B cell (primary cell): Measurements from ENCODE around the gene CD180. TPM values are rescaled to one million over a fixed set of nuclear protein-coding genes. Genes with fewer than 3 reads are reported as not detected.
A peak's percentile ranks its signal among the peaks of the same experiment; 100 is the strongest.

Source experiments
- ATAC-seq: fragments of 200-7000 bp; cut with Tn5 transposase; one replicate; pipeline ENCODE4 v1.10.0; 2021; ENCODE audit warnings: low read depth, mild to moderate bottlenecking, moderate number of reproducible peaks, moderate library complexity
- CTCF ChIA-PET: fragments of 350-600 bp; sonication (Branson Sonifier 250); formaldehyde crosslinking; loops from one replicate; lab custom pipeline; 2021; ENCODE audit warnings: antibody characterized with exemption, inconsistent platforms; lab: Charles Lee
- POLR2A ChIA-PET: fragments of 350-600 bp; sonication (Branson Sonifier 250); formaldehyde crosslinking; loops from one replicate; lab custom pipeline; 2021; ENCODE audit warnings: antibody characterized with exemption; lab: Charles Lee
- DNase-seq: peaks from one replicate; pipeline ENCODE4 v3.0.0; 2013
- H2AFZ ChIP-seq: 2 replicates; pipeline ENCODE4 v1.6.1; 2012; ENCODE audit warnings: mild to moderate bottlenecking, low read depth, low read length; ENCODE audit not compliant: insufficient read depth, poor library complexity, severe bottlenecking
- H3K27ac ChIP-seq, 2 donors: 1 replicate in 1 of 2; 2 replicates in 1 of 2; pipeline ENCODE4 v1.5.1; 2012 to 2013; ENCODE audit warnings: low read length in 2 of 2, mild to moderate bottlenecking in 2 of 2, moderate library complexity in 1 of 2
- H3K27me3 ChIP-seq, 4 experiments: fragments of 200-600 bp in 1 of 4; sonication (generic) in 1 of 4; replicated peaks in 1 of 4; 1 replicate in 2 of 4; 2 replicates in 2 of 4; pipeline versions ENCODE4 v1.6.1 to v1.7.0; 2013 to 2016; ENCODE audit warnings: low read length in 3 of 4, mild to moderate bottlenecking in 2 of 4, mixed read lengths in 1 of 4, moderate library complexity in 1 of 4; ENCODE audit not compliant: insufficient read depth in 4 of 4, control insufficient read depth in 3 of 4; ENCODE audit errors: control extremely low read depth in 1 of 4
- H3K36me3 ChIP-seq, 2 experiments: replicated peaks in 1 of 2; 1 replicate in 1 of 2; 2 replicates in 1 of 2; pipeline versions ENCODE4 v1.6.1 to v1.7.1; 2013; ENCODE audit warnings: low read length in 1 of 2; ENCODE audit not compliant: insufficient read depth in 2 of 2, control insufficient read depth in 1 of 2; ENCODE audit errors: control extremely low read depth in 1 of 2, extremely low read depth in 1 of 2
- H3K4me1 ChIP-seq, 2 donors: fragments of 200-600 bp in 1 of 2; sonication (generic) in 1 of 2; 1 replicate in 1 of 2; 2 replicates in 1 of 2; pipeline versions ENCODE4 v1.5.1 to v1.6.1; 2013 to 2017; ENCODE audit warnings: low read length in 2 of 2; ENCODE audit not compliant: control insufficient read depth in 2 of 2, insufficient read depth in 2 of 2
- H3K4me2 ChIP-seq: replicated peaks from 2 replicates; pipeline ENCODE3; 2012; ENCODE audit warnings: mild to moderate bottlenecking, low read depth, low read length; ENCODE audit not compliant: poor library complexity, severe bottlenecking
- H3K4me3 ChIP-seq, 5 experiments: fragments of 200-600 bp in 1 of 5; sonication (generic) in 1 of 5; 1 replicate in 3 of 5; 2 replicates in 2 of 5; pipeline versions ENCODE4 v1.5.1 to v1.7.0; 2011 to 2016; ENCODE audit warnings: low read length in 4 of 5, mild to moderate bottlenecking in 4 of 5, low read depth in 2 of 5, control low read depth in 1 of 5, moderate library complexity in 1 of 5; ENCODE audit not compliant: insufficient read depth in 1 of 5; ENCODE audit errors: control extremely low read depth in 1 of 5, extremely low read depth in 1 of 5
- H3K79me2 ChIP-seq: fragments of 200-600 bp; sonication (generic); one replicate; pipeline ENCODE4 v1.6.0; 2016; ENCODE audit warnings: low read length; ENCODE audit not compliant: control insufficient read depth, insufficient read depth
- H3K9ac ChIP-seq: fragments of 200-600 bp; sonication (generic); 2 replicates; pipeline ENCODE4 v1.6.1; 2017; ENCODE audit warnings: mild to moderate bottlenecking, low read length, moderate library complexity
- H3K9me3 ChIP-seq, 3 donors: one replicate each; pipeline versions ENCODE4 v1.6.1 to v1.7.1; 2013; ENCODE audit warnings: low read length in 2 of 3; ENCODE audit not compliant: control insufficient read depth in 2 of 3, insufficient read depth in 1 of 3; ENCODE audit errors: control extremely low read depth in 1 of 3
- H4K20me1 ChIP-seq: 2 replicates; pipeline ENCODE4 v1.6.0; 2012; ENCODE audit warnings: mild to moderate bottlenecking, low read length; ENCODE audit not compliant: insufficient read depth, control insufficient read depth, poor library complexity, severe bottlenecking
- H3K27ac Mint-ChIP-seq: one replicate; pipeline ENCODE4 v1.8.0; 2021; ENCODE audit warnings: mixed read lengths
- H3K27me3 Mint-ChIP-seq: one replicate; pipeline ENCODE4 v1.8.0; 2021; ENCODE audit warnings: mixed read lengths
- H3K4me1 Mint-ChIP-seq: one replicate; pipeline ENCODE4 v1.8.0; 2021; ENCODE audit warnings: mixed read lengths
- H3K4me3 Mint-ChIP-seq: one replicate; pipeline ENCODE4 v1.8.0; 2021; ENCODE audit warnings: mixed read lengths
- H3K9me3 Mint-ChIP-seq: one replicate; pipeline ENCODE4 v1.8.0; 2022; ENCODE audit warnings: mixed read lengths; ENCODE audit not compliant: insufficient read depth
- CTCF ChIP-seq: fragments of 200-600 bp; IDR thresholded peaks from one replicate; pipeline ENCODE4 v1.8.0; 2022; ENCODE audit warnings: antibody characterized with exemption, mild to moderate bottlenecking
- EZH2 ChIP-seq: IDR thresholded peaks from 2 replicates; pipeline ENCODE4 v1.6.1; 2012; ENCODE audit warnings: borderline replicate concordance, low read depth, mild to moderate bottlenecking, moderate library complexity, low read length; ENCODE audit not compliant: insufficient read depth, poor library complexity, severe bottlenecking
- WGBS: methylation state at CpG from one replicate; pipeline ENCODE4 v1.1.5; 2013; ENCODE audit warnings: missing lambda C conversion rate; ENCODE audit not compliant: insufficient coverage; 5-methylcytosine and 5-hydroxymethylcytosine counted together
- intact Hi-C: fragments of 100-400 bp; cut with micrococcal nuclease; formaldehyde crosslinking; loops from one replicate; pipeline ENCODE4 v1.10.0; 2022
- polyA plus RNA-seq: library from polyadenylated mRNA; depleted of rRNA; stranded (reverse); fragments of >200 nt; gene quantifications from 2 replicates; pipeline ENCODE4 v1.2.3, GENCODE V29; 2012
- total RNA-seq, 2 donors: library from RNA; stranded (reverse); fragments of 120-200 nt in 1 of 2; gene quantifications; 1 replicate in 1 of 2; 2 replicates in 1 of 2; pipeline versions ENCODE4 v1.2.3 to v1.2.4, GENCODE V29; 2013 to 2022

The CD180 gene
- total and polyA plus RNA-seq, 2 donors (not counting 1 experiment from before 2014, with no cell fraction given): 16.1 to 16.4 TPM

- Mint-ChIP-seq H3K27ac (peak overlapping the region; percentile 97), H3K9me3 (no peaks in the 10 kb centered on the region), H3K27me3 (no peaks in the 10 kb centered on the region), H3K4me1 (peaks cover 86% of the 10 kb centered on the region), H3K4me3 (peak overlapping the region; percentile 79)
- CTCF ChIA-PET: interaction anchor here (0.8 to 2.3 kb wide), 9 partner anchors 10 to 34 kb away, joined by 3 to 22 read pairs (median 3); no protein-coding TSS in a partner anchor
- peak overlapping the region; percentile 8 to 98 for H3K27ac ChIP-seq
- WGBS: 77% methylated on average over 3 of the region's 7 CpGs
- H3K4me3 ChIP-seq: peak overlapping the region in 2 of 5 experiments; percentile 24 to 45
- H2AFZ ChIP-seq: no peak overlapping the region
- H3K36me3 ChIP-seq: peaks cover 17 to 95% of the 10 kb centered on the region in 2 experiments
- TF ChIP-seq EZH2 (no peak), CTCF (no peak)
- peaks cover 0 to 9% (median 3%) of the 10 kb centered on the region in 3 donors for H3K9me3 ChIP-seq
- peaks cover 100% of the 10 kb centered on the region for H3K79me2 ChIP-seq
- H3K4me1 ChIP-seq: peaks cover 88 to 89% of the 10 kb centered on the region in 2 donors
- H3K4me2 ChIP-seq: peak overlapping the region; percentile 89
- POLR2A ChIA-PET: interaction anchor here (0.7 to 1.3 kb wide), 4 partner anchors 12 to 30 kb away, joined by 3 to 5 read pairs (median 3); no protein-coding TSS in a partner anchor
- no peak for DNase-seq
- no peaks in the 10 kb centered on the region for H3K27me3 ChIP-seq
- peak overlapping the region; percentile 25 for H3K9ac ChIP-seq
- intact Hi-C loops: no loop called here
- ATAC-seq: no peak
- peaks cover 69% of the 10 kb centered on the region for H4K20me1 ChIP-seq
Measured at GRCh38 chr5:67188274-67189078, 8.1 kb downstream of the CD180 start.
